ENCODE measurements around the gene THADA. TPM values are rescaled to one million over a fixed set of nuclear protein-coding genes. Genes with fewer than 3 reads are reported as not detected.

THADA gene
- total RNA-seq, 1 experiment from 2014 or later: 29.4 TPM

GRCh38 chr2:43484323-43484930, 111.4 kb downstream of the THADA start:
- Histone ChIP-seq H3K9ac (ENCODE audit: low read length) (no peak overlapping the region), H3K4me3 (ENCODE audit: low read length) (no peak overlapping the region), H3K79me2 (ENCODE audit: low read length) (no peaks in the 10 kb centered on the region), H2AFZ (ENCODE audit: low read length) (no peak overlapping the region), H3K36me3 (ENCODE audit: insufficient read depth, low read length) (no peaks in the 10 kb centered on the region), H4K20me1 (ENCODE audit: insufficient read depth, low read depth, low read length) (no peaks in the 10 kb centered on the region), H3K9me3 (ENCODE audit: low read length) (no peaks in the 10 kb centered on the region), H3K4me1 (ENCODE audit: low read length) (peaks cover 36% of the 10 kb centered on the region), H3K27me3 (ENCODE audit: low read length) (no peaks in the 10 kb centered on the region), H3K4me2 (ENCODE audit: low read depth, low read length, poor library complexity, severe bottlenecking) (no peak overlapping the region), H3K27ac (ENCODE audit: low read length) (peak overlapping the region; percentile 63), H3K9me2 (replicated peaks; ENCODE audit: insufficient read depth, low read length) (no peaks in the 10 kb centered on the region)
- DNase-seq: peak; percentile 90

- Histone ChIP-seq H3K4me1 (ENCODE audit: low read length) (peaks cover 35% of the 10 kb centered on the region), H3K4me2 (ENCODE audit: low read depth, low read length, poor library complexity, severe bottlenecking) (peak overlapping the region; percentile 0), H3K27me3 (ENCODE audit: low read length) (no peaks in the 10 kb centered on the region), H3K4me3 (ENCODE audit: low read length) (no peak overlapping the region), H3K36me3 (ENCODE audit: insufficient read depth, low read length) (no peaks in the 10 kb centered on the region), H2AFZ (ENCODE audit: low read length) (no peak overlapping the region), H3K9ac (ENCODE audit: low read length) (no peak overlapping the region), H3K79me2 (ENCODE audit: low read length) (no peaks in the 10 kb centered on the region), H3K9me3 (ENCODE audit: low read length) (no peaks in the 10 kb centered on the region), H3K9me2 (replicated peaks; ENCODE audit: insufficient read depth, low read length) (no peaks in the 10 kb centered on the region), H4K20me1 (ENCODE audit: insufficient read depth, low read depth, low read length) (no peaks in the 10 kb centered on the region), H3K27ac (ENCODE audit: low read length) (peak overlapping the region; percentile 63)
- DNase-seq: no peak
These were observed 112.9 kb downstream of the THADA start for GRCh38 chr2:43482961-43483360.

GRCh38 chr2:43481927-43482542, 113.8 kb downstream of the THADA start:
- no peaks in the 10 kb centered on the region for H3K79me2 ChIP-seq (ENCODE audit: low read length)
- H2AFZ ChIP-seq (ENCODE audit: low read length): peak overlapping the region; percentile 58
- H3K27ac ChIP-seq (ENCODE audit: low read length): peak overlapping the region; percentile 63
- H3K36me3 ChIP-seq (ENCODE audit: insufficient read depth, low read length): no peaks in the 10 kb centered on the region
- H3K9ac ChIP-seq (ENCODE audit: low read length): peak overlapping the region; percentile 13; the same call in 1 of the 2 replicates
- no peaks in the 10 kb centered on the region for H3K27me3 ChIP-seq (ENCODE audit: low read length)
- H3K4me1 ChIP-seq (ENCODE audit: low read length): peaks cover 35% of the 10 kb centered on the region
- H3K4me2 ChIP-seq (ENCODE audit: low read depth, low read length, poor library complexity, severe bottlenecking): peak overlapping the region; percentile 50
- no peaks in the 10 kb centered on the region for H4K20me1 ChIP-seq (ENCODE audit: insufficient read depth, low read depth, low read length)
- no peaks in the 10 kb centered on the region for H3K9me2 ChIP-seq (replicated peaks; ENCODE audit: insufficient read depth, low read length)
- H3K4me3 ChIP-seq (ENCODE audit: low read length): no peak overlapping the region
- DNase-seq: peak; percentile 53
- no peaks in the 10 kb centered on the region for H3K9me3 ChIP-seq (ENCODE audit: low read length)

GRCh38 chr2:43480874-43481273, 115.0 kb downstream of the THADA start:
- H3K27me3 ChIP-seq (ENCODE audit: low read length): no peaks in the 10 kb centered on the region
- no peaks in the 10 kb centered on the region for H3K36me3 ChIP-seq (ENCODE audit: insufficient read depth, low read length)
- no peak overlapping the region for H3K4me3 ChIP-seq (ENCODE audit: low read length)
- H3K4me1 ChIP-seq (ENCODE audit: low read length): peaks cover 35% of the 10 kb centered on the region
- H3K9me2 ChIP-seq (replicated peaks; ENCODE audit: insufficient read depth, low read length): no peaks in the 10 kb centered on the region
- no peak overlapping the region for H3K9ac ChIP-seq (ENCODE audit: low read length)
- no peaks in the 10 kb centered on the region for H4K20me1 ChIP-seq (ENCODE audit: insufficient read depth, low read depth, low read length)
- H3K9me3 ChIP-seq (ENCODE audit: low read length): no peaks in the 10 kb centered on the region
- H2AFZ ChIP-seq (ENCODE audit: low read length): no peak overlapping the region
- H3K27ac ChIP-seq (ENCODE audit: low read length): no peak overlapping the region
- DNase-seq: no peak
- no peaks in the 10 kb centered on the region for H3K79me2 ChIP-seq (ENCODE audit: low read length)
- H3K4me2 ChIP-seq (ENCODE audit: low read depth, low read length, poor library complexity, severe bottlenecking): no peak overlapping the region

- Histone ChIP-seq H3K9ac (ENCODE audit: low read length) (no peak overlapping the region), H3K9me3 (ENCODE audit: low read length) (no peaks in the 10 kb centered on the region), H3K27me3 (ENCODE audit: low read length) (no peaks in the 10 kb centered on the region), H3K9me2 (replicated peaks; ENCODE audit: insufficient read depth, low read length) (no peaks in the 10 kb centered on the region), H3K36me3 (ENCODE audit: insufficient read depth, low read length) (no peaks in the 10 kb centered on the region), H2AFZ (ENCODE audit: low read length) (no peak overlapping the region), H3K4me1 (ENCODE audit: low read length) (peaks cover 25% of the 10 kb centered on the region), H4K20me1 (ENCODE audit: insufficient read depth, low read depth, low read length) (no peaks in the 10 kb centered on the region), H3K4me3 (ENCODE audit: low read length) (no peak overlapping the region), H3K27ac (ENCODE audit: low read length) (no peak overlapping the region), H3K4me2 (ENCODE audit: low read depth, low read length, poor library complexity, severe bottlenecking) (no peak overlapping the region), H3K79me2 (ENCODE audit: low read length) (no peaks in the 10 kb centered on the region)
- DNase-seq: no peak
These were observed 117.3 kb downstream of the THADA start for GRCh38 chr2:43478412-43479086.

- no peak for DNase-seq
- Histone ChIP-seq H3K27ac (ENCODE audit: low read length) (no peak overlapping the region), H3K9me2 (replicated peaks; ENCODE audit: insufficient read depth, low read length) (no peaks in the 10 kb centered on the region), H4K20me1 (ENCODE audit: insufficient read depth, low read depth, low read length) (no peaks in the 10 kb centered on the region), H2AFZ (ENCODE audit: low read length) (no peak overlapping the region), H3K9me3 (ENCODE audit: low read length) (no peaks in the 10 kb centered on the region), H3K79me2 (ENCODE audit: low read length) (no peaks in the 10 kb centered on the region), H3K4me1 (ENCODE audit: low read length) (no peaks in the 10 kb centered on the region), H3K36me3 (ENCODE audit: insufficient read depth, low read length) (no peaks in the 10 kb centered on the region), H3K9ac (ENCODE audit: low read length) (no peak overlapping the region), H3K4me3 (ENCODE audit: low read length) (no peak overlapping the region), H3K4me2 (ENCODE audit: low read depth, low read length, poor library complexity, severe bottlenecking) (no peak overlapping the region), H3K27me3 (ENCODE audit: low read length) (no peaks in the 10 kb centered on the region)
These were observed 119.9 kb downstream of the THADA start for GRCh38 chr2:43475922-43476321.

GRCh38 chr2:43475137-43475846, 120.5 kb downstream of the THADA start:
- Histone ChIP-seq H3K9me2 (replicated peaks; ENCODE audit: insufficient read depth, low read length) (no peaks in the 10 kb centered on the region), H3K9me3 (ENCODE audit: low read length) (no peaks in the 10 kb centered on the region), H3K4me1 (ENCODE audit: low read length) (no peaks in the 10 kb centered on the region), H3K27ac (ENCODE audit: low read length) (no peak overlapping the region), H4K20me1 (ENCODE audit: insufficient read depth, low read depth, low read length) (no peaks in the 10 kb centered on the region), H3K79me2 (ENCODE audit: low read length) (no peaks in the 10 kb centered on the region), H3K4me3 (ENCODE audit: low read length) (no peak overlapping the region), H3K4me2 (ENCODE audit: low read depth, low read length, poor library complexity, severe bottlenecking) (no peak overlapping the region), H2AFZ (ENCODE audit: low read length) (no peak overlapping the region), H3K36me3 (ENCODE audit: insufficient read depth, low read length) (no peaks in the 10 kb centered on the region), H3K9ac (ENCODE audit: low read length) (no peak overlapping the region), H3K27me3 (ENCODE audit: low read length) (no peaks in the 10 kb centered on the region)
- no peak for DNase-seq

GRCh38 chr2:43474273-43474672, 121.6 kb downstream of the THADA start:
- no peaks in the 10 kb centered on the region; the same call in 1 of the 2 replicates for H3K4me1 ChIP-seq (ENCODE audit: low read length)
- H3K36me3 ChIP-seq (ENCODE audit: insufficient read depth, low read length): no peaks in the 10 kb centered on the region
- no peak overlapping the region for H3K9ac ChIP-seq (ENCODE audit: low read length)
- H3K9me3 ChIP-seq (ENCODE audit: low read length): no peaks in the 10 kb centered on the region
- no peaks in the 10 kb centered on the region for H4K20me1 ChIP-seq (ENCODE audit: insufficient read depth, low read depth, low read length)
- no peak overlapping the region for H3K27ac ChIP-seq (ENCODE audit: low read length)
- no peak for DNase-seq
- no peak overlapping the region for H3K4me2 ChIP-seq (ENCODE audit: low read depth, low read length, poor library complexity, severe bottlenecking)
- no peak overlapping the region for H2AFZ ChIP-seq (ENCODE audit: low read length)
- no peaks in the 10 kb centered on the region for H3K79me2 ChIP-seq (ENCODE audit: low read length)
- H3K27me3 ChIP-seq (ENCODE audit: low read length): no peaks in the 10 kb centered on the region
- H3K4me3 ChIP-seq (ENCODE audit: low read length): no peak overlapping the region
- no peaks in the 10 kb centered on the region for H3K9me2 ChIP-seq (replicated peaks; ENCODE audit: insufficient read depth, low read length)

All from Karpas-422 (cell line).